Liver (tissue), 9 donors: ENCODE measurements around the gene PPP4C. TPM values are rescaled to one million over a fixed set of nuclear protein-coding genes. Genes with fewer than 3 reads are reported as not detected.

ENCODE experiments used
- DNase-seq: peaks from one replicate; pipeline ENCODE4 v3.0.0-alpha.2; 2017; ENCODE audit warnings: low spot score
- H3K27ac ChIP-seq, 2 donors: one replicate each; pipeline ENCODE4 v1.7.0; 2013; ENCODE audit warnings: inconsistent platforms in 2 of 2, low read length in 2 of 2, control low read depth in 1 of 2, low read depth in 1 of 2, mild to moderate bottlenecking in 1 of 2
- H3K27me3 ChIP-seq, 4 donors: one replicate each; pipeline versions ENCODE4 v1.6.1 to v1.7.0; 2013; ENCODE audit warnings: low read length in 3 of 4, inconsistent platforms in 1 of 4, mild to moderate bottlenecking in 1 of 4, moderate library complexity in 1 of 4; ENCODE audit not compliant: control insufficient read depth in 4 of 4, insufficient read depth in 4 of 4
- H3K36me3 ChIP-seq, 4 donors: one replicate each; pipeline versions ENCODE4 v1.6.1 to v1.7.0; 2013; ENCODE audit warnings: low read length in 3 of 4, mild to moderate bottlenecking in 3 of 4, low read depth in 1 of 4, moderate library complexity in 1 of 4; ENCODE audit not compliant: control insufficient read depth in 4 of 4, insufficient read depth in 3 of 4
- H3K4me1 ChIP-seq, 4 donors: one replicate each; pipeline versions ENCODE4 v1.6.1 to v1.7.0; 2013; ENCODE audit warnings: low read length in 3 of 4, mild to moderate bottlenecking in 3 of 4, moderate library complexity in 1 of 4; ENCODE audit not compliant: control insufficient read depth in 4 of 4, insufficient read depth in 4 of 4
- H3K4me3 ChIP-seq, 3 donors: one replicate each; pipeline versions ENCODE4 v1.6.1 to v1.7.0; 2013; ENCODE audit warnings: low read length in 3 of 3, control low read depth in 1 of 3, low read depth in 1 of 3, mild to moderate bottlenecking in 1 of 3
- H3K9ac ChIP-seq, 2 donors: one replicate each; pipeline ENCODE4 v1.7.0; 2013; ENCODE audit warnings: low read length in 2 of 2, mild to moderate bottlenecking in 2 of 2, moderate library complexity in 2 of 2, control low read depth in 1 of 2, low read depth in 1 of 2
- H3K9me3 ChIP-seq, 4 donors: one replicate each; pipeline versions ENCODE4 v1.6.1 to v1.7.0; 2013; ENCODE audit warnings: low read length in 3 of 4; ENCODE audit not compliant: control insufficient read depth in 4 of 4
- FOXA1 ChIP-seq: IDR thresholded peaks from 2 replicates; pipeline ENCODE4 v1.6.1; 2016; ENCODE audit warnings: antibody characterized with exemption
- FOXA2 ChIP-seq: IDR thresholded peaks from 2 replicates; pipeline ENCODE4 v1.6.1; 2016; ENCODE audit warnings: antibody characterized with exemption
- GABPA ChIP-seq, 2 donors: IDR thresholded peaks in 1 of 2; conservative IDR thresholded peaks in 1 of 2; 2 replicates each; pipeline ENCODE4 v1.6.1; 2016; ENCODE audit warnings: antibody characterized with exemption in 2 of 2, mild to moderate bottlenecking in 1 of 2, moderate library complexity in 1 of 2
- HNF4A ChIP-seq, 2 donors: conservative IDR thresholded peaks; 2 replicates each; pipeline ENCODE4 v1.6.1; 2016; ENCODE audit warnings: antibody characterized with exemption in 2 of 2, mild to moderate bottlenecking in 2 of 2
- HNF4G ChIP-seq: IDR thresholded peaks from 2 replicates; pipeline ENCODE4 v1.6.1; 2016; ENCODE audit warnings: antibody characterized with exemption
- JUND ChIP-seq, 2 donors: IDR thresholded peaks; 2 replicates each; pipeline ENCODE4 v1.6.1; 2016; ENCODE audit warnings: antibody characterized with exemption in 2 of 2
- NR2F2 ChIP-seq: IDR thresholded peaks from 2 replicates; pipeline ENCODE4 v1.6.1; 2016; ENCODE audit warnings: antibody characterized with exemption
- RAD21 ChIP-seq, 2 donors: IDR thresholded peaks; 2 replicates each; pipeline ENCODE4 v1.6.1; 2016; ENCODE audit warnings: antibody characterized with exemption in 2 of 2, mild to moderate bottlenecking in 2 of 2
- RXRA ChIP-seq, 2 donors: IDR thresholded peaks; 2 replicates each; pipeline ENCODE4 v1.6.1; 2017 to 2018; ENCODE audit warnings: antibody characterized with exemption in 2 of 2, mild to moderate bottlenecking in 1 of 2
- SP1 ChIP-seq: IDR thresholded peaks from 2 replicates; pipeline ENCODE4 v1.6.1; 2018; ENCODE audit warnings: antibody characterized with exemption, mild to moderate bottlenecking
- TAF1 ChIP-seq: conservative IDR thresholded peaks from 2 replicates; pipeline ENCODE4 v1.6.1; 2016; ENCODE audit warnings: antibody characterized with exemption, mild to moderate bottlenecking
- YY1 ChIP-seq: IDR thresholded peaks from 2 replicates; pipeline ENCODE4 v1.6.1; 2016; ENCODE audit warnings: antibody characterized with exemption, mild to moderate bottlenecking
- WGBS: extraction: QIAGEN DNeasy Blood & Tissue Kit; methylation state at CpG from one replicate; pipeline ENCODE4 v1.1.7; 2013; 5-methylcytosine and 5-hydroxymethylcytosine counted together
- polyA plus RNA-seq, 2 donors: library from polyadenylated mRNA; stranded (reverse) in 1 of 2; unstranded in 1 of 2; fragments of 200-250 nt in 1 of 2; fragments of >200 nt in 1 of 2; fragmentation: Nextera tagmentation in 1 of 2; extraction: Ambion mirVana in 1 of 2; gene quantifications; one replicate each; pipeline versions ENCODE4 v1.2.1 to v1.2.3, GENCODE V29; 2013 to 2015
- total RNA-seq, 2 donors: library from RNA; depleted of rRNA; stranded (reverse); fragments of >200 nt; gene quantifications; one replicate each; pipeline ENCODE4 v1.2.3, GENCODE V29; 2014
- TF ChIP-seq, protein P1 (sequence below): IDR thresholded peaks from 2 replicates; pipeline ENCODE4 v1.6.1; 2016; ENCODE audit warnings: antibody characterized with exemption, mild to moderate bottlenecking
- TF ChIP-seq, protein P2 (sequence below): IDR thresholded peaks from 2 replicates; pipeline ENCODE4 v1.6.1; 2016; ENCODE audit warnings: antibody characterized with exemption
- TF ChIP-seq, protein P3 (sequence below): IDR thresholded peaks from 2 replicates; pipeline ENCODE4 v1.6.1; 2016; ENCODE audit warnings: antibody characterized with exemption
- TF ChIP-seq, protein P4 (sequence below): IDR thresholded peaks from 2 replicates; pipeline ENCODE4 v1.6.1; 2016; ENCODE audit warnings: antibody characterized with exemption
- TF ChIP-seq, protein P5 (sequence below): fragments of 150-350 bp; IDR thresholded peaks from 2 replicates; pipeline ENCODE4 v1.5.1; 2017; ENCODE audit warnings: improper control_type of control experiment, low read depth, low read length; ENCODE audit not compliant: missing input control
- donor health status: healthy.
- donor health status: healthy.
- donor health status: healthy.
- donor health status: healthy.
- donor health status: healthy.

Gene PPP4C
- total and polyA plus RNA-seq, 4 donors: 49.7 to 79.6 (median 62.5) TPM

DNA sequence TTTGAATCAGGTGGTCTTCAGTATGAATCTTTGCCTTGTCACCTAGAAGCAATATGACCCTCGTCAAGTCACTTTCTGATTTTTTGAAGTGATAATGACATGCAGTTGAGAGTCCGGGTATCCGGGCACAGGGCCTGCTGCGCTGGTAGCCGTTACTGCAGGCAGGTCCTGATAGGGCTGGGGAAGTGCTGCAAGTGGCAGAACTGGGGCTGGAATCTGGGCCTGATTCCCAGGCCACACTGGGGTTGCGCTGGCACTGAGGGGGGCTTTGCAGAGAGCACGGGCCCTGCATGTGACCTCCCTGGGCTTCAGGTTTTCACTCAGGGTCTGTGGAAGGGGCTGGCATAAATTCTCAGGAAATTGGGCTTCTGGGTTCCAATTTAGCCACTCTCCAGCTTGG, 3.0 kb downstream of the PPP4C start:
- Histone ChIP-seq H3K27ac (no peak overlapping the region), H3K36me3 (peaks cover 14 to 41% (median 31%) of the 10 kb centered on the region in 4 donors), H3K4me3 (no peak overlapping the region), H3K4me1 (peaks cover 7 to 44% (median 27%) of the 10 kb centered on the region in 4 donors), H3K9ac (no peak overlapping the region), H3K9me3 (no peaks in the 10 kb centered on the region), H3K27me3 (no peaks in the 10 kb centered on the region)
- no peak for DNase-seq
- no peak for TF ChIP-seq JUND (IDR thresholded peaks at IDR 0.05)
- WGBS: 90% methylated on average over 7 of the region's 7 CpGs

DNA sequence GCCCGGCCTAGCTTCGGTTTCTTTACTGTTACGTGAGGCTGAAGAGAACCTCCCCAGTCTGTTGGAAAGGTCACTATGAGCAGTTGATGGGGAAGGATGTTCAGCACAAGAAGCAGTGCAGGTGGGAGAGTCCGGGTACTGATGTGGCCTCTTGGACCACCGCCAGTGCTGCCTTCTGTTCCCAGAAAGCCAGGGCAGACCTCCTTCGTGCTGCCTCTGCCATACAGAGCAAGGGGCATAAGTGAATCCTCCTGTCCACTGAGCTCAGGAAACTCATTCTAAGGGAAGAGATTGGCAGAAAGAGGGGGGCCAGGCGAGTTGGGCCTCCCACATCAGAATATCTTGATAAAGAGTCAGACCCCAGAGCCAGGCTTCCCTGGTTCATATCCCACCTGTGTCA, 3.7 kb downstream of the PPP4C start:
- WGBS: 93% methylated on average over 7 of the region's 7 CpGs
- no peak overlapping the region for H3K27ac ChIP-seq
- H3K36me3 ChIP-seq: peaks cover 19 to 48% (median 37%) of the 10 kb centered on the region in 4 donors
- H3K9me3 ChIP-seq: no peaks in the 10 kb centered on the region
- no peaks in the 10 kb centered on the region for H3K27me3 ChIP-seq
- TF ChIP-seq TAF1: no peak
- TF ChIP-seq, protein P1, sequence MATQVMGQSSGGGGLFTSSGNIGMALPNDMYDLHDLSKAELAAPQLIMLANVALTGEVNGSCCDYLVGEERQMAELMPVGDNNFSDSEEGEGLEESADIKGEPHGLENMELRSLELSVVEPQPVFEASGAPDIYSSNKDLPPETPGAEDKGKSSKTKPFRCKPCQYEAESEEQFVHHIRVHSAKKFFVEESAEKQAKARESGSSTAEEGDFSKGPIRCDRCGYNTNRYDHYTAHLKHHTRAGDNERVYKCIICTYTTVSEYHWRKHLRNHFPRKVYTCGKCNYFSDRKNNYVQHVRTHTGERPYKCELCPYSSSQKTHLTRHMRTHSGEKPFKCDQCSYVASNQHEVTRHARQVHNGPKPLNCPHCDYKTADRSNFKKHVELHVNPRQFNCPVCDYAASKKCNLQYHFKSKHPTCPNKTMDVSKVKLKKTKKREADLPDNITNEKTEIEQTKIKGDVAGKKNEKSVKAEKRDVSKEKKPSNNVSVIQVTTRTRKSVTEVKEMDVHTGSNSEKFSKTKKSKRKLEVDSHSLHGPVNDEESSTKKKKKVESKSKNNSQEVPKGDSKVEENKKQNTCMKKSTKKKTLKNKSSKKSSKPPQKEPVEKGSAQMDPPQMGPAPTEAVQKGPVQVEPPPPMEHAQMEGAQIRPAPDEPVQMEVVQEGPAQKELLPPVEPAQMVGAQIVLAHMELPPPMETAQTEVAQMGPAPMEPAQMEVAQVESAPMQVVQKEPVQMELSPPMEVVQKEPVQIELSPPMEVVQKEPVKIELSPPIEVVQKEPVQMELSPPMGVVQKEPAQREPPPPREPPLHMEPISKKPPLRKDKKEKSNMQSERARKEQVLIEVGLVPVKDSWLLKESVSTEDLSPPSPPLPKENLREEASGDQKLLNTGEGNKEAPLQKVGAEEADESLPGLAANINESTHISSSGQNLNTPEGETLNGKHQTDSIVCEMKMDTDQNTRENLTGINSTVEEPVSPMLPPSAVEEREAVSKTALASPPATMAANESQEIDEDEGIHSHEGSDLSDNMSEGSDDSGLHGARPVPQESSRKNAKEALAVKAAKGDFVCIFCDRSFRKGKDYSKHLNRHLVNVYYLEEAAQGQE: no peak
- H3K9ac ChIP-seq: no peak overlapping the region
- no peak overlapping the region for H3K4me3 ChIP-seq
- H3K4me1 ChIP-seq: peaks cover 7 to 44% (median 27%) of the 10 kb centered on the region in 4 donors
- DNase-seq: no peak

DNA sequence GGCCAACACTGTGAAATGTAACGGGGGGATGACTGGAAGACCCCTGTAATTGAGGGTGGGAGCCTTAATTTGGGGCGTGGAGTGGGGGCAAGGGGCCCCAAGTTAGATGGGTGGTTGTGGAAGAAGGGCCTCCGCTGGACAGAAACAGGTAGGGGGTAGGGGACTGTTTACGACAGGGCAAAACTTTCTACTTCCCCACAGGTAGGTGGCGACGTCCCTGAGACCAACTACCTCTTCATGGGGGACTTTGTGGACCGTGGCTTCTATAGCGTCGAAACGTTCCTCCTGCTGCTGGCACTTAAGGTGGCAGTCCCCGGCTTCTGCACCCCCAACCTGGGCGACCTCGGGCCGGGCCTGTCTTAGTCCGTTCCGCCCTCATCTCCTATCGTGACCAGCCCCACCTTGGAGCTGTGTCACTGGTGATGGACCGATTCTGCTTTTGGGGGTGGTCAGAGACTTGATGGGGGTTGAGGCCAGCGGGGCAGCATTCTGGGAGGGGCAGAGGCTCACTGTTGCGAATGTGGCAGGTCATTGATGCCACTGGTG, 6.8 kb downstream of the PPP4C start:
- peaks cover 1 to 25% (median 13%) of the 10 kb centered on the region in 4 donors for H3K4me1 ChIP-seq
- peaks cover 30 to 51% (median 43%) of the 10 kb centered on the region in 4 donors for H3K36me3 ChIP-seq
- no peaks in the 10 kb centered on the region for H3K27me3 ChIP-seq
- TF ChIP-seq HNF4A (conservative IDR thresholded peaks at IDR 0.05) (no peak), YY1 (no peak), NR2F2 (no peak), FOXA1 (no peak), GABPA (IDR thresholded peaks at IDR 0.05 in 1 of 2, conservative IDR thresholded peaks at IDR 0.05 in 1 of 2) (no peak), RAD21 (IDR thresholded peaks at IDR 0.05) (no peak), HNF4G (no peak), SP1 (no peak), FOXA2 (no peak), RXRA (IDR thresholded peaks at IDR 0.05) (no peak), JUND (IDR thresholded peaks at IDR 0.05) (no peak), TAF1 (no peak)
- TF ChIP-seq, protein P2, sequence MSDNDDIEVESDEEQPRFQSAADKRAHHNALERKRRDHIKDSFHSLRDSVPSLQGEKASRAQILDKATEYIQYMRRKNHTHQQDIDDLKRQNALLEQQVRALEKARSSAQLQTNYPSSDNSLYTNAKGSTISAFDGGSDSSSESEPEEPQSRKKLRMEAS: no peak
- TF ChIP-seq, protein P1: no peak
- TF ChIP-seq, protein P3, sequence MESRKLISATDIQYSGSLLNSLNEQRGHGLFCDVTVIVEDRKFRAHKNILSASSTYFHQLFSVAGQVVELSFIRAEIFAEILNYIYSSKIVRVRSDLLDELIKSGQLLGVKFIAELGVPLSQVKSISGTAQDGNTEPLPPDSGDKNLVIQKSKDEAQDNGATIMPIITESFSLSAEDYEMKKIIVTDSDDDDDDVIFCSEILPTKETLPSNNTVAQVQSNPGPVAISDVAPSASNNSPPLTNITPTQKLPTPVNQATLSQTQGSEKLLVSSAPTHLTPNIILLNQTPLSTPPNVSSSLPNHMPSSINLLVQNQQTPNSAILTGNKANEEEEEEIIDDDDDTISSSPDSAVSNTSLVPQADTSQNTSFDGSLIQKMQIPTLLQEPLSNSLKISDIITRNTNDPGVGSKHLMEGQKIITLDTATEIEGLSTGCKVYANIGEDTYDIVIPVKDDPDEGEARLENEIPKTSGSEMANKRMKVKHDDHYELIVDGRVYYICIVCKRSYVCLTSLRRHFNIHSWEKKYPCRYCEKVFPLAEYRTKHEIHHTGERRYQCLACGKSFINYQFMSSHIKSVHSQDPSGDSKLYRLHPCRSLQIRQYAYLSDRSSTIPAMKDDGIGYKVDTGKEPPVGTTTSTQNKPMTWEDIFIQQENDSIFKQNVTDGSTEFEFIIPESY: no peak
- TF ChIP-seq, protein P4, sequence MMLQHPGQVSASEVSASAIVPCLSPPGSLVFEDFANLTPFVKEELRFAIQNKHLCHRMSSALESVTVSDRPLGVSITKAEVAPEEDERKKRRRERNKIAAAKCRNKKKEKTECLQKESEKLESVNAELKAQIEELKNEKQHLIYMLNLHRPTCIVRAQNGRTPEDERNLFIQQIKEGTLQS: no peak
- TF ChIP-seq, protein P5, sequence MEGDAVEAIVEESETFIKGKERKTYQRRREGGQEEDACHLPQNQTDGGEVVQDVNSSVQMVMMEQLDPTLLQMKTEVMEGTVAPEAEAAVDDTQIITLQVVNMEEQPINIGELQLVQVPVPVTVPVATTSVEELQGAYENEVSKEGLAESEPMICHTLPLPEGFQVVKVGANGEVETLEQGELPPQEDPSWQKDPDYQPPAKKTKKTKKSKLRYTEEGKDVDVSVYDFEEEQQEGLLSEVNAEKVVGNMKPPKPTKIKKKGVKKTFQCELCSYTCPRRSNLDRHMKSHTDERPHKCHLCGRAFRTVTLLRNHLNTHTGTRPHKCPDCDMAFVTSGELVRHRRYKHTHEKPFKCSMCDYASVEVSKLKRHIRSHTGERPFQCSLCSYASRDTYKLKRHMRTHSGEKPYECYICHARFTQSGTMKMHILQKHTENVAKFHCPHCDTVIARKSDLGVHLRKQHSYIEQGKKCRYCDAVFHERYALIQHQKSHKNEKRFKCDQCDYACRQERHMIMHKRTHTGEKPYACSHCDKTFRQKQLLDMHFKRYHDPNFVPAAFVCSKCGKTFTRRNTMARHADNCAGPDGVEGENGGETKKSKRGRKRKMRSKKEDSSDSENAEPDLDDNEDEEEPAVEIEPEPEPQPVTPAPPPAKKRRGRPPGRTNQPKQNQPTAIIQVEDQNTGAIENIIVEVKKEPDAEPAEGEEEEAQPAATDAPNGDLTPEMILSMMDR: no peak

More for the DNA sequence above, 6.8 kb downstream of the PPP4C start:
- no peak for DNase-seq
- WGBS: 92% methylated on average over 20 of the region's 20 CpGs
- H3K4me3 ChIP-seq: no peak overlapping the region
- H3K9ac ChIP-seq: no peak overlapping the region
- no peak overlapping the region for H3K27ac ChIP-seq
- no peaks in the 10 kb centered on the region for H3K9me3 ChIP-seq
